ENCODE measurements around the gene ZNF316.

ZNF316 gene

DNA sequence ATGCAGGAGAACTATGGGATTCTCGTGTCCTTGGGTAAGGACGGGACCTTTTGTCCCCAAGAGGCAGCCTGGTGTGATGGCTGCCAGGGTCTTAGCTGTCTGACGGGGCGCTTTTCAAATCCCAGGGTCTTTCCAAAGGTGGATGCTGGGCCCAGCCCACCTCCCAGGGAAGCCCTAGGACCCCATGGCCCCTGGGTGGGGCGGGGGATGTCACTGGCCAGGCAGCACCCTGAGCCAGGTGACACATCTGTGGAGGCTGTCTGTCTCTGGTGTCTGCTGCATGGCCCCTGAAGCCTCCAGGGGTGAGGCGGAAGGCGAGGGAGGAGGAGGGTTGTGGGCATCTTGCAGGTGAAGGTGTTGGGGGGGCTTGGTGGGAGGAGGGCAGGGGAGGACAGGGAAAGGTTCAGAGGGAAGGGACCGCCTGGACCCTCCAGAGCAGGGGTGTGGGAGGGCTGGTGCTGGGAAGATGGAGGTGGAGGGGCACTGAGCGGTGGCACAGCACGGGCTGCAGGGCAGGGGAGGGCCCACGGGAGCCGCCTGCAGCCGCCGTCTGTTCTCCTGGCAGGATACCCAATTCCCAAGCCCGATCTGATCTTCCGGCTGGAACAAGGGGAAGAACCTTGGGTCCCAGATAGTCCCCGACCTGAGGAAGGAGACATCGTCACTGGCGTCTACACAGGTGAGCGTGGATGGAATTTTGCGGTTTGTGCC lies 7.0 kb downstream of the ZNF316 start:
- TF ChIP-seq JUND (IDR thresholded peaks at IDR 0.05; ENCODE audit: low read depth), result no peak
- DNase-seq (ENCODE audit: low read depth in 1 of 2, low spot score in 1 of 2), result no peak
- in situ Hi-C loops (cut with HindIII; ENCODE audit: low pct_unique_long_range_greater_than_20kb, low sequenced_read_pairs), result no loop called here

DNA sequence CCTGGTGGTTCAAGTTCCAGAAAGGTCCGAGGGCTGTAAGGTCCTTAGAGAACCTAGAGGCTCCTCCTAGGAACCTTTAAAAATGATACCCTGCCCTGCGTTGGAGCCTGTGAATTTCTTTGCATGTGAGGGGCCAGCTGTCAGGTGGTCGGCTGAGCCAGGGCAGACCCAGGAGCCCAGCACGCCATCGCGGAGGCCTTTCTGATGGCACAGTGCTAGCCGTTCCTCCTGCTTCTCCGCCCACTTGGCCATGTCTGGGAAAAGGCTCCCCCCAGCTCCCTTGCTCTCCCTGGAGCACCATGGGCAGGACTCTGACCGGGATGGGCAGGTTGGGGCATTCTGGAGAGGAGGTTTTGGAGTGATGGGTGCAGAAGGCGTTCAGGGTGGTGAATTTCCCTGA lies 7.6 kb downstream of the ZNF316 start:
- TF ChIP-seq JUND (IDR thresholded peaks at IDR 0.05; ENCODE audit: low read depth), result no peak
- no peak for DNase-seq (ENCODE audit: low read depth in 1 of 2, low spot score in 1 of 2)
- in situ Hi-C loops (cut with HindIII; ENCODE audit: low pct_unique_long_range_greater_than_20kb, low sequenced_read_pairs), result no loop called here

DNA sequence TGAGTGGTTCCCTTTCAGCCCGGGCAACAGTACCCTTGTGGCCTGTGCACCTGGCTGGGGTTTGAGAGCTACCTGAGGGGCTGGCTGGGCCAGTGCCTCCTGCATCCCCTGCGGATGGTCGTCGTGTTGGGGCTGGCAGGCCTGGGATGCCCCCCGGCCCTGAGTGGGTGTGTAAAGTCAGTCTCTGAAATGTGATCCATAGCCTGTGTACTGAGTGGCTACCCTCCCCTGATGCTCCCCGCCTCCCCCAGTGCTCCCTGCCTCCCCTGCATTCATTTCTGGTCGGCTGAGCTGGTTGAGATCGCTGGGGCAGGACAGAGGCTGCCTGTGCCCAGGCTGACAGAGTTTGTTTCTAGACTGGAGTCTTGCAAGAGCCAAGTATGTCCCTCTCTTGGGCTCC lies 9.3 kb downstream of the ZNF316 start:
- DNase-seq (ENCODE audit: low read depth in 1 of 2, low spot score in 1 of 2), result no peak
- TF ChIP-seq JUND (IDR thresholded peaks at IDR 0.05; ENCODE audit: low read depth), result no peak
- in situ Hi-C loops (cut with HindIII; ENCODE audit: low pct_unique_long_range_greater_than_20kb, low sequenced_read_pairs), result no loop called here

DNA sequence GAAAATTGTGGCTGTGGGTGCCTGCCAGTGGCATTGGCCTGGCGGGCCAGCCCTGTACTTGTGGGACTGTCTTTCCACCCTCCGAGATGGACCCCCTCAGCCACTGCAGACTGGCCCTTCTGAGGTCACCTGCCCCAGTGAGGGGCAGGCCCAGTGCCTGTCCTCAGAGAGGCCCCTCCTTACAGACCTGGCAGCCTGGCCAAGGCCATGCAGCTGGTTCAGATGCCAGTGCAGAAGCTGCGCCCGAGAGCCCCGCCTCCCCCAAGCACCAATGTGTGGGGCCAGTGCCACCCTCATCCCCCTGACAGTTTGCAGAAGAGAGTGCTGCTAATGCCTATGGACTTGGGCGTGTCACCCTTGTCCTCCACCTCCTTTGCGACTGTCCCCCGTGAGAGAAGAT lies 10.0 kb downstream of the ZNF316 start:
- in situ Hi-C loops (cut with HindIII; ENCODE audit: low pct_unique_long_range_greater_than_20kb, low sequenced_read_pairs), result no loop called here
- no peak for DNase-seq (ENCODE audit: low read depth in 1 of 2, low spot score in 1 of 2)
- no peak for TF ChIP-seq JUND (IDR thresholded peaks at IDR 0.05; ENCODE audit: low read depth)

DNA sequence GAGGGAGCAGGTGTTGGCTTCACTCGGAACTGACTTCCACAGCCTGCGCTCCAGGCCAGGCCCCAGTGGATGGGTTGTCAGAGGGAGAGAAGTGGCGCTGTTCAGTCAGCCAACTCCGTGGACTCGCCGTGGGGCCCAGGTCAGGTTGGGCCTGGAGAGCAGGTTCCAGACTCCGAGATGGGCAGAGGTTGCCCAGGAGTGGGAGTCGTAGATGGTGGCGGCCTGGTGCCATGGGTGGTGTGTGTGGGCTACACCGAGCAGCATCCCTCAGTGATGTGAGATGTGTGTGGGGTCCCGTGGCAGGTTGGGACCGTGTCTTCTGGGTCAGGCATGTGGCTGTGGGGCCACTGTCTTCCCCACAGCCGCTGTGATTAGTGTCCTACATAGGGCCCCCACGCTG lies 10.4 kb downstream of the ZNF316 start:
- in situ Hi-C loops (cut with HindIII; ENCODE audit: low pct_unique_long_range_greater_than_20kb, low sequenced_read_pairs), result no loop called here
- DNase-seq (ENCODE audit: low read depth in 1 of 2, low spot score in 1 of 2), result no peak
- TF ChIP-seq JUND (IDR thresholded peaks at IDR 0.05; ENCODE audit: low read depth), result no peak

DNA sequence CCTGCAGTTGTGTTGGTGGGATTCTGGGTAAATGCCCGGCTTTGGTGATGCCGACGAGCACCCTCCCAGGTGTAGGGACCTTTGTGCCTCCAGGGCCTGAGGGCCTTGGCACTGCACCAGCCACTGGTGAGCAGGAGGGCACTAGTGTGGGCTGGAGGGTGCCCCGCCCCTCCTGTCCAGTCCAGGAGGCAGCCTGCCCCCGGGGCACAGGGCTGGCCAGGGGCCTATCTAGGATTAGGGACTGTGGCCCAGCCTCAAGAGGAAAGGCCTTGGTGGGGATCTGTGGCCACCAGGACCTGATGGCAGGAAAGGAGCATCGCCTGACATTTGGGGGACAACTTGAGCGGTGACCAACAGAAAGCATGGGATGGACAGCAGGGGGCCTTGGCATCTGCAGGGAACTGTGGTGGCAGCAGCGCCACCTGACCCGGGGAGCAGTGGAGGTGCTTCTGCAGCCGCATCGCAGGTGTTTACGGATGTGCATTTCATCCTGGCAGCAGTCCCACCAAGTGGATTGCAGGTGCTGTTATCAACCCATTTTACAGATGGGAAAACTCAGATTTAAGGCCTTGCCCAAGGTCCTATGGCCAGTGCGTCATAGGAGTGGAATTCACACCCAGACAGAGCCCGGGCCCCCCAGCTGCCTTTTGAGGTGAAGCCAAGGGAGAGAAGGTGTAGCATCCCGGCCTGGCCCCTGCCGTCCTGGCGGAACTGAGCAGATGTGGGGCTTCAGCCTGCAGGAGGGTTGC lies 11.1 kb downstream of the ZNF316 start:
- in situ Hi-C loops (cut with HindIII; ENCODE audit: low pct_unique_long_range_greater_than_20kb, low sequenced_read_pairs), result no loop called here
- DNase-seq (ENCODE audit: low read depth in 1 of 2, low spot score in 1 of 2), result no peak
- no peak for TF ChIP-seq JUND (IDR thresholded peaks at IDR 0.05; ENCODE audit: low read depth)

DNA sequence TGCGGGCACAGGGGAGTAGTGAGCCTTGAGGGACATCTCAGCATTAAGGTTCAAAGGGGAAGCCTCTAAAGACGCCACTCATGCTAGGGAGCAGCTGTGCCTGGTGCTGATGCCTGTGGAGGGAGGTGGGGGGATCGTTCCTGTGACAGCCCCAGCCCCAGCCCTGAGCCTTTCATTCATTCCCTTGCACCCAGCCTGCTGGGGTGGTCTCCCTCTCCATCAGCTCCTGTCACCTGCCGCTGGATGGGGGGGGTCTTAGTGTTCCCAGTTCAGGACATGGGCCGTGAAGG lies 11.6 kb downstream of the ZNF316 start:
- TF ChIP-seq JUND (IDR thresholded peaks at IDR 0.05; ENCODE audit: low read depth), result no peak

DNA sequence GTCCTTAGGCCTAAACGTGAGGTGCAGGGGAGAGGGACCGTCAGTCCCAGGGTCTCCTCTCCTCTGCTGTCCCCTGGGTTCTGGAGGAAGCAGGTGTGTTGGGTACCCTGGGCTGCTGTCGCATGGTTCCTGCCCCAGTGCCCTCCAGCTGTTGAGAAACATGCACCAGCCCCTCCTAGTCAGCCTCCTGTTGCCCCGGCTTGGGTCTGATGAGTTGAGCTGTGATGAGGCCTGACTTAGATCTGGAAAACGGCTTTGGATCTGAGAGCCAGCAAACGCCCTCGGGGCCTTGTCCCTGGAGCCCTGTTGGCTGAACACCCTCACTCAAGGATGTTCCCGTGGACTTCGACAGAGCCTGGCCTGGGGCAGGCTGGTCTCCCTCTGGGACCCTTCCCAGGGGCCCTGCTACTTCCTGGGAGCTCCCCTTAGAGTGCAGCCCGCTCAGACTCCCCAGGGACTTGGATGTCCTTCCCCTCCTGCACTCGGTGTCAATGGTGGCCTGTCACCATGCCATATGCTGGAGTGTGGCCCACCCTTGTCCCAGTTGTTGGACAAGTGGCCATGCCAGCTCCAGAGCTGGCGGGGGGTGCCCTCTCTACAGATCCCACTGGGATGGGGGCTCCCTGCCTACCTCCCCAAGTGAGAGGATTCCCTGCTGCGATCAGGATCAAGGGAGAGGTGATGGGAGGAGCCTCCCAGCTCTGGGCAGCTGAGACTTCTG lies 12.3 kb downstream of the ZNF316 start:
- in situ Hi-C loops (cut with HindIII; ENCODE audit: low pct_unique_long_range_greater_than_20kb, low sequenced_read_pairs), result no loop called here
- DNase-seq (ENCODE audit: low read depth in 1 of 2, low spot score in 1 of 2), result no peak
- no peak for TF ChIP-seq JUND (IDR thresholded peaks at IDR 0.05; ENCODE audit: low read depth)

More for the DNA sequence above, 11.6 kb downstream of the ZNF316 start:
- in situ Hi-C loops (cut with HindIII; ENCODE audit: low pct_unique_long_range_greater_than_20kb, low sequenced_read_pairs), result no loop called here
- no peak for DNase-seq (ENCODE audit: low read depth in 1 of 2, low spot score in 1 of 2)

DNA sequence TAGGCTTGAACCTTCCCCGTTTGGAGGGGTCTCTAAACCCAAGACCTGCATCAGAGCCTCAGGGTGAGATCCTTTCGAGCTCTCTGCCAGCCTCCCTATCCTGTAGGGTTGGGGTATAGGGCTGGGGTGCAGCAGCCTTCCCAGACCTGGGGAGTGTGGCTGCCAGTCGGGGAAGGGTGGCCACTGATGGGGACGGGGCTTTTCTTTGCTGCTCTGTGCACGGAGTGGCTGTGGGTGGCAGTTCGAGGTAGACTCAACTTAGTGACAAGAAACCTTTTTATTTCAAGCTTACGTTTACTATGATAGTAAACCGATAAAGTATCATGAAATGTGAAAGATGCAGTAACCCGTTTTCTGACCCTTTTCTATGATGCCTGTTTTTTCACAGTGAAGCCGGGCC lies 13.0 kb downstream of the ZNF316 start:
- DNase-seq (ENCODE audit: low read depth in 1 of 2, low spot score in 1 of 2), result no peak
- in situ Hi-C loops (cut with HindIII; ENCODE audit: low pct_unique_long_range_greater_than_20kb, low sequenced_read_pairs), result no loop called here

DNA sequence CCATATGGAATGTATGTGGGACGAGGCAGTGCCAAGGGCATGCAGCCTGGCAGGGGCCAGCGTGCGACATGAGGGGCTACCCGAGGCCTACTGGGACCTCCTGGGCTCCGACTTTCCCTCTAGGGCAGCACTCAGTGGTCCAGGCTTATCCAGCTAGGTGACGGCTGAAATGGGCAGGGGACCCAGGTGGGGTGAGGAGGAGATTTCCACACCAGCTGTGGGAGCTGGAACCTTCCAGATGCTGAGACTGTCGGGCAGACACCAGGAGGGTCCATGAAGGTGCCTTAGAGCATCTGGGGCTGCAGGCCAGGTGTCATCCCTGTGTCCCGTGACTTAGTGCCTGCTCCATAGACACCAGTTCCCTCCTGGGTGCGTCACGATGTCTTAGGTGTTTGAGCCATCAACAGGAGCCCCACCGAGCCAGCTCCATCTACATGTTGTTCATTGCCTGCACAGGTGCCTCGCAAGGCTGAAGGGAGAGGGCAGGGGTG lies 13.4 kb downstream of the ZNF316 start:
- in situ Hi-C loops (cut with HindIII; ENCODE audit: low pct_unique_long_range_greater_than_20kb, low sequenced_read_pairs), result no loop called here
- no peak for TF ChIP-seq JUND (IDR thresholded peaks at IDR 0.05; ENCODE audit: low read depth)
- DNase-seq (ENCODE audit: low read depth in 1 of 2, low spot score in 1 of 2), result no peak

More for the DNA sequence above, 13.0 kb downstream of the ZNF316 start:
- TF ChIP-seq JUND (IDR thresholded peaks at IDR 0.05; ENCODE audit: low read depth), result no peak

DNA sequence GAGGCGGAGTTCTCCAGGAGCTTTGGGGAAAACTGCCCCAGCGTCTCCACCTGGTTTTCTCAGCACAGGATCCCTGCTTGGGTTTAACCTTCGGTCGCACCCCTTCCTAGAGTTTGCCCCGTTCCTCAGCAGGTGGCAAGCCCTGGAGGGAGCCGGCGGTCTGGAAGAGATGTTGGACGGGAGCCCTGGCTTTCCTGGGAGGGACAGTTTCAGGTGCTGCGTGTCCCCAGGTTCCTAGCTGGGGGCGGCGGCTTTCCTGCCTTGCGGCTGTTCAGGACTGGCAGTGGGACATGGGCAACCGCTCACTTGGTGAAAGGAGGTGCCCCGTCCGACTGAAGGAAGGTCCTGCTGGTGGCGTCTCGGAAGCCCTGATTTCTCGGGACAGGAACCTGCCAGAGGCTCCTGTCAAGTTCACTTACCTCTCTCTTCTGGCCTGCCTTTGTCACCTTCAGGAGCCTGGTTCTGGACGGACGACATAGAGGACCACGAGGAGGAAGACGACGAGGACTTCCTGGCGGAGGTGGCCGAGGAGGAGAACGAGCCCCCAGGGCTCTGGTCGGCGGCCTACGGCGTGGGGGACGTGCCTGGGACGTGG lies 14.8 kb downstream of the ZNF316 start:
- no peak for DNase-seq (ENCODE audit: low read depth in 1 of 2, low spot score in 1 of 2)
- TF ChIP-seq JUND (IDR thresholded peaks at IDR 0.05; ENCODE audit: low read depth), result no peak
- in situ Hi-C loops (cut with HindIII; ENCODE audit: low pct_unique_long_range_greater_than_20kb, low sequenced_read_pairs), result no loop called here

DNA sequence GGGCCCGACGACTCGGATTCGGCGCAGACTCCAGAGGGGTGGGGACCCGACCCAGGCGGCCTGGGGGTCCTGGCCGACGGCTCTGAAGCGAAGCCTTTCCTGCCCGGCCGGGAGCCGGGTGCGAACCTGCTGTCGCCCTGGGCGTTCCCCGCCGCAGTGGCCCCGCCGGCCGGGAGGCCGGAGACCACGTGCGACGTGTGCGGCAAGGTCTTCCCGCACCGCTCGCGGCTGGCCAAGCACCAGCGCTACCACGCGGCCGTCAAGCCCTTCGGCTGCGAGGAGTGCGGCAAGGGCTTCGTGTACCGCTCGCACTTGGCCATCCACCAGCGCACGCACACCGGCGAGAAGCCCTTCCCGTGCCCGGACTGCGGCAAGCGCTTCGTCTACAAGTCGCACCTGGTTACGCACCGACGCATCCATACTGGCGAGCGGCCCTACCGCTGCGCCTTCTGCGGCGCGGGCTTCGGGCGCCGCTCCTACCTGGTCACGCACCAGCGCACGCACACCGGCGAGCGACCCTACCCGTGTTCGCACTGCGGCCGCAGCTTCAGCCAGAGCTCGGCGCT lies 15.4 kb downstream of the ZNF316 start:
- in situ Hi-C loops (cut with HindIII; ENCODE audit: low pct_unique_long_range_greater_than_20kb, low sequenced_read_pairs), result no loop called here
- DNase-seq (ENCODE audit: low read depth in 1 of 2, low spot score in 1 of 2), result no peak
- no peak for TF ChIP-seq JUND (IDR thresholded peaks at IDR 0.05; ENCODE audit: low read depth)

Data from T47D (cell line).